Measurements from ENCODE around the gene MTPN.

The MTPN gene, protein sequence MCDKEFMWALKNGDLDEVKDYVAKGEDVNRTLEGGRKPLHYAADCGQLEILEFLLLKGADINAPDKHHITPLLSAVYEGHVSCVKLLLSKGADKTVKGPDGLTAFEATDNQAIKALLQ

DNA sequence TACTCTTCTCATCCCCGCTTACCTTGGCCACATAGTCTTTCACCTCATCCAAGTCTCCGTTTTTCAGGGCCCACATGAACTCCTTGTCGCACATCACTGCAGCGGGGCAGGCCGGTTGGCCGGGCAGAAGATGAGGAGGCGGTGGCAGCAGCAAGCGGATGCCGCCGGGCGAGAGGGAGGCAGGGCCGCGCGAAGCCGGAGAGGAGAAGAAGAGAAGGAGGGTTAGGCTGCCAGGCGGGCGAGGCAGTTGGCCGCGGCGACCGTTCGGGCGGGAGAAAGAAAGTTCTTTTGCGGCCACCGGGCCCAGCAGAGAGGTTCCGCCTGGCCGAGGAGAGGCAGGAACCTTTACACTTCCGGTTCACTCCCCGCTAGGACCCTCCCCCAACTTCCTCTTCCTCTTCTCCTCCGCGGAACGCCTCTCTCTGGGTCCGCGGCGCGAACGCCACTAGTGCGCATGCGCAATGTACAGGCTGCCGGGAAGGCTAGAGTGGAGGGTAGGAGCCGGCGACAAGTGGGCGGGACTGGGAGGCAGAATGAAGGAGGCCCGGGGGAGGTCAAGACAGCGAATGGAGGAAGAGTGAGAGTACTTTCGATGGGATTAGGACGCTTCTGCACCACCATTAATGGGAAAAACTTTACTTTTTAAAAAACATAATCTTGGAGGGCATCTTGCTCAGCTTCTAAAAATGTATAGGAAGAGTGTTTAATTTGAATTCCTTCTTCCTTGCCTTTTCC lies at the start of gene MTPN:
Gene MTPN, minus strand, starts transcription at position 353 of the 735 bp plus-strand sequence. Its CDS starts 259 bp downstream, at position 94.
- TF ChIP-seq, protein P1, sequence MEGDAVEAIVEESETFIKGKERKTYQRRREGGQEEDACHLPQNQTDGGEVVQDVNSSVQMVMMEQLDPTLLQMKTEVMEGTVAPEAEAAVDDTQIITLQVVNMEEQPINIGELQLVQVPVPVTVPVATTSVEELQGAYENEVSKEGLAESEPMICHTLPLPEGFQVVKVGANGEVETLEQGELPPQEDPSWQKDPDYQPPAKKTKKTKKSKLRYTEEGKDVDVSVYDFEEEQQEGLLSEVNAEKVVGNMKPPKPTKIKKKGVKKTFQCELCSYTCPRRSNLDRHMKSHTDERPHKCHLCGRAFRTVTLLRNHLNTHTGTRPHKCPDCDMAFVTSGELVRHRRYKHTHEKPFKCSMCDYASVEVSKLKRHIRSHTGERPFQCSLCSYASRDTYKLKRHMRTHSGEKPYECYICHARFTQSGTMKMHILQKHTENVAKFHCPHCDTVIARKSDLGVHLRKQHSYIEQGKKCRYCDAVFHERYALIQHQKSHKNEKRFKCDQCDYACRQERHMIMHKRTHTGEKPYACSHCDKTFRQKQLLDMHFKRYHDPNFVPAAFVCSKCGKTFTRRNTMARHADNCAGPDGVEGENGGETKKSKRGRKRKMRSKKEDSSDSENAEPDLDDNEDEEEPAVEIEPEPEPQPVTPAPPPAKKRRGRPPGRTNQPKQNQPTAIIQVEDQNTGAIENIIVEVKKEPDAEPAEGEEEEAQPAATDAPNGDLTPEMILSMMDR (IDR thresholded peaks at IDR 0.05; ENCODE audit: insufficient read depth, low read length, poor library complexity, severe bottlenecking) = no peak
- peak within 1 kb of the TSS; percentile 86 for H3K4me3 ChIP-seq (replicated peaks; ENCODE audit: low read depth, low read length)
- no peaks in the 10 kb centered on the region for H3K36me3 ChIP-seq (ENCODE audit: control insufficient read depth, insufficient read depth, low read length)
- peak; percentile 96 for DNase-seq (ENCODE audit: extremely low read depth, insufficient read length)
- H3K27me3 ChIP-seq (replicated peaks; ENCODE audit: control insufficient read depth, insufficient read depth, low read length) = no peaks in the 10 kb centered on the region

DNA sequence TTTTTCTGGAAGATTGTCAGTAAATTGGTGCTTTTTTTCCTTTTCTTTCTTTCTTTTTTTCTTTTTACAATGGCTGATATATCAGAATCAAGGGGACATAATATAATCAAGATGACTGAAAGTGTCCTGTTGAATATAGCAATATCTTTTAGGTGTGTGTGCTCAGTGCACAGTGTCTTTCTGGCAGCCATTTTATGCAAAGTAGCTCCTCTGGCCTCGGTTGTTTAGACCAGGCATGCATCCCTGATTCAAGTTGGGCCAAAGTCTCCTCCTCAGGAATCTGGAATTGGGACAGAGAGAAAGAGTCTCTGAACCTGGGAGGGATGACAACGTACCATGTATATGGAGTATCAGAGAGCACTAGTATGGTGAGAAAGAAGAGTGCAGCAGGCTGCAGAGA lies 49.0 kb upstream of the MTPN start:
- Histone ChIP-seq H3K36me3 (ENCODE audit: control insufficient read depth, insufficient read depth, low read length) (no peaks in the 10 kb centered on the region), H3K4me3 (replicated peaks; ENCODE audit: low read depth, low read length) (no peak overlapping the region), H3K27me3 (replicated peaks; ENCODE audit: control insufficient read depth, insufficient read depth, low read length) (no peaks in the 10 kb centered on the region)
- no peak for DNase-seq (ENCODE audit: extremely low read depth, insufficient read length)
- TF ChIP-seq, protein P1 (IDR thresholded peaks at IDR 0.05; ENCODE audit: insufficient read depth, low read length, poor library complexity, severe bottlenecking) = no peak

DNA sequence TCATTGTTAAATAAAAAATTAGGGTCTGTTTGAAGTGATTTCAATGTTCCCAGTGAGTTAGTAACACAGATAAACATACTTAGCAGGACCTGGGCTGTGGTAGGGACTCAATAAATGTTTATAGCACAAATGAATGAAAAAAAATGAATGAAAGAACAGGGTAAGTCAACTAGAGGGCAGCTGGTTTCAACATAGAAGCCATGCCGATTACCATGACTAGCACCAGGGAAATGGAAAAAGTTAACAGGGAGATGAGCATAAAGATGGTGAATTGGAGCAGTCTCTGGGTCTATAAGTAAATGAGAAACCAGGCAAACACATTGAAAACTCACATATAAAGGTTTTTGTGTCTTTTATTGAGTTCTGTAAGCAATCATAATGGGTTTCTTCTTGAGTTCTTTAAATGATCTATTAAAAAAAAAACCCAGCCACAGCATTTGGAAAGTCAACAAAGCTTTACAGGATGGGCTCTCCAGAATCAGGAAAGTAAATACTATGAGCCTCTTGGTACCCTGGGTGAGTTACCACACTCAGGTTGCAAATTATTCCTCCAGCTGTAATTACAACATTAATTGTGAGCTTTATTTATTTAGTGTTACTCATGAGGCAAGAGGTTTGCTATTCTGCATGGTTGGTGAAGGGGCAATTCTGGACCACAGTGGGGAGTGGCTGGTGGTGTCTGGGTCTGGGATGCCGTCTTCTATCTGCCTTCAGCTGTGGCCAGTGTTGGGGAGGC lies 46.1 kb upstream of the MTPN start:
- H3K27me3 ChIP-seq (replicated peaks; ENCODE audit: control insufficient read depth, insufficient read depth, low read length) = no peaks in the 10 kb centered on the region
- DNase-seq (ENCODE audit: extremely low read depth, insufficient read length) = no peak
- no peak overlapping the region for H3K4me3 ChIP-seq (replicated peaks; ENCODE audit: low read depth, low read length)

DNA sequence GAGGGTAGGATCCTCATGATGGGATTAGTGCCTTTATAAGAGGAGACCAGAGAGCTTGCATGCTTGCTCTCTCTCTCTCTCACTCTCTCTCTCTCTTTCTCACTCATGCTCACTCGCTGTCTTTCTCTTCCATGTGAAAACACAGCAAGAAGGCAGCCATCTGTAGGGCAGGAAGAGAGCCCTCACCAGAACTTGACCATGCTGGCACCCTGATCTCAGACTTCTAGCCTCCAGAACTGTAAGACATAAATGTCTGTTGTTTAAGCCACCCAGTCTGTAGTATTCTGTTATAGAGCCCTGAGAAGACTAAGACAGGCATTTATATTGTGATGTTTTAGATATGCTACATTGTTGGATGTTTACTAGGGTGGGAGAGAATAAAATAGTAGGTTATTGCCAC lies 43.4 kb upstream of the MTPN start:
- no peaks in the 10 kb centered on the region for H3K27me3 ChIP-seq (replicated peaks; ENCODE audit: control insufficient read depth, insufficient read depth, low read length)
- no peaks in the 10 kb centered on the region for H3K36me3 ChIP-seq (ENCODE audit: control insufficient read depth, insufficient read depth, low read length)
- DNase-seq (ENCODE audit: extremely low read depth, insufficient read length) = no peak
- no peak overlapping the region for H3K4me3 ChIP-seq (replicated peaks; ENCODE audit: low read depth, low read length)
- TF ChIP-seq, protein P1 (IDR thresholded peaks at IDR 0.05; ENCODE audit: insufficient read depth, low read length, poor library complexity, severe bottlenecking) = no peak

More for the DNA sequence above, 46.1 kb upstream of the MTPN start:
- H3K36me3 ChIP-seq (ENCODE audit: control insufficient read depth, insufficient read depth, low read length) = no peaks in the 10 kb centered on the region
- TF ChIP-seq, protein P1 (IDR thresholded peaks at IDR 0.05; ENCODE audit: insufficient read depth, low read length, poor library complexity, severe bottlenecking) = no peak

DNA sequence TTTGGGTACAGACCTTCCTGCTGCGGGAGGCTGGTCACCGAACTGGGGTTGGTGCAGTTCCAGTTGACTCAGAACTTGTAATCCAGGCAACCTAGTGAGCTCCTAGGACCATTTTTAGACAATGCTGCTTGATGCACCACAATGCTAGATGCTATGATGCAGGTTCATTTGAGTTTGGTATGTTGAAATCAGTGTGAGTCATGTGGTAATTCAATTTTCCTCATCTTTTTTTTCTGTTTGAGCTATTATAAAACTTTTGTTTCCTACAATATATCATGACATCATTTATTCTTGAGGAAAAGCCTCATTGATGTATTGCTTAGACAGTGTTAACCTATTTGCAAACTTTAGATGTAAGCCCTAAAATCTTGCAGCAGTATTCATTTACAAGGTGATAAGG lies 40.9 kb upstream of the MTPN start:
- TF ChIP-seq, protein P1 (IDR thresholded peaks at IDR 0.05; ENCODE audit: insufficient read depth, low read length, poor library complexity, severe bottlenecking) = no peak
- no peak for DNase-seq (ENCODE audit: extremely low read depth, insufficient read length)
- Histone ChIP-seq H3K36me3 (ENCODE audit: control insufficient read depth, insufficient read depth, low read length) (no peaks in the 10 kb centered on the region), H3K27me3 (replicated peaks; ENCODE audit: control insufficient read depth, insufficient read depth, low read length) (no peaks in the 10 kb centered on the region), H3K4me3 (replicated peaks; ENCODE audit: low read depth, low read length) (no peak overlapping the region)
